ENCODE results near the gene RARG. TPM values are rescaled to one million over a fixed set of nuclear protein-coding genes. Genes with fewer than 3 reads are reported as not detected.

RARG gene
- polyA plus RNA-seq, 6 donors from 2014 or later = 0.78 to 2.2 (median 1.3) TPM; not detected in 2

- DNase-seq (no peak), ATAC-seq (ENCODE audit: low read depth in 2 of 2) (no peak)
- no peaks in the 10 kb centered on the region for H3K36me3 Mint-ChIP-seq
- peaks cover 72 to 77% (median 77%) of the 10 kb centered on the region in 3 donors for H3K4me1 Mint-ChIP-seq
- H3K27me3 Mint-ChIP-seq = no peaks in the 10 kb centered on the region
- no peaks in the 10 kb centered on the region for H3K9me3 Mint-ChIP-seq
- peak overlapping the region in 5 of 8 donors; percentile 2 to 71 (median 61) for H3K4me3 Mint-ChIP-seq
- peak overlapping the region in 5 of 6 donors; percentile 36 to 70 (median 45) for H3K27ac Mint-ChIP-seq
These were observed 14.1 kb downstream of the RARG start for GRCh38 chr12:53217931-53218307.

- ATAC-seq (ENCODE audit: low read depth in 2 of 2) = no peak
- Mint-ChIP-seq H3K9me3 (no peaks in the 10 kb centered on the region), H3K4me1 (peaks cover 71 to 72% (median 71%) of the 10 kb centered on the region in 3 donors), H3K27me3 (no peaks in the 10 kb centered on the region), H3K27ac (peak overlapping the region; percentile 52 to 86 (median 77)), H3K4me3 (peak overlapping the region in 5 of 8 donors; percentile 11 to 71 (median 43)), H3K36me3 (no peaks in the 10 kb centered on the region)
- no peak for DNase-seq
These were observed 14.7 kb downstream of the RARG start for GRCh38 chr12:53217051-53217930.

- peaks cover 63 to 82% (median 72%) of the 10 kb centered on the region in 3 donors for H3K4me1 Mint-ChIP-seq
- no peak for DNase-seq
- H3K27ac Mint-ChIP-seq = peak overlapping the region in 4 of 6 donors; percentile 69 to 91 (median 84)
- no peaks in the 10 kb centered on the region for H3K9me3 Mint-ChIP-seq
- no peak for ATAC-seq (ENCODE audit: low read depth in 2 of 2)
- no peaks in the 10 kb centered on the region for H3K27me3 Mint-ChIP-seq
- no peaks in the 10 kb centered on the region for H3K36me3 Mint-ChIP-seq
- H3K4me3 Mint-ChIP-seq = peak overlapping the region in 1 of 8 donors; percentile 47
These were observed 16.5 kb downstream of the RARG start for GRCh38 chr12:53215497-53215896.

GRCh38 chr12:53214687-53215455, 17.1 kb downstream of the RARG start:
- DNase-seq (no peak), ATAC-seq (ENCODE audit: low read depth in 2 of 2) (no peak)
- H3K36me3 Mint-ChIP-seq = no peaks in the 10 kb centered on the region
- H3K27ac Mint-ChIP-seq = peak overlapping the region in 3 of 6 donors; percentile 69 to 84 (median 78)
- H3K4me3 Mint-ChIP-seq = peak overlapping the region in 1 of 8 donors; percentile 47
- peaks cover 63 to 85% (median 72%) of the 10 kb centered on the region in 3 donors for H3K4me1 Mint-ChIP-seq
- H3K27me3 Mint-ChIP-seq = no peaks in the 10 kb centered on the region
- H3K9me3 Mint-ChIP-seq = no peaks in the 10 kb centered on the region

GRCh38 chr12:53214221-53214620, 17.8 kb downstream of the RARG start:
- DNase-seq (no peak), ATAC-seq (ENCODE audit: low read depth in 2 of 2) (no peak)
- peak overlapping the region in 2 of 6 donors; percentile 16 to 84 for H3K27ac Mint-ChIP-seq
- no peaks in the 10 kb centered on the region for H3K27me3 Mint-ChIP-seq
- peak overlapping the region in 1 of 8 donors; percentile 35 for H3K4me3 Mint-ChIP-seq
- H3K4me1 Mint-ChIP-seq = peaks cover 60 to 86% (median 69%) of the 10 kb centered on the region in 3 donors
- peaks cover 0 to 1% of the 10 kb centered on the region in 2 donors for H3K36me3 Mint-ChIP-seq
- H3K9me3 Mint-ChIP-seq = no peaks in the 10 kb centered on the region

GRCh38 chr12:53213348-53213747, 18.7 kb downstream of the RARG start:
- no peaks in the 10 kb centered on the region for H3K27me3 Mint-ChIP-seq
- peak overlapping the region in 3 of 6 donors; percentile 65 to 84 (median 76) for H3K27ac Mint-ChIP-seq
- peaks cover 0 to 6% of the 10 kb centered on the region in 2 donors for H3K36me3 Mint-ChIP-seq
- ATAC-seq (ENCODE audit: low read depth in 2 of 2) (peak; percentile 74 to 82), DNase-seq (peak; percentile 78)
- H3K9me3 Mint-ChIP-seq = no peaks in the 10 kb centered on the region
- H3K4me3 Mint-ChIP-seq = peak overlapping the region in 3 of 8 donors; percentile 8 to 65 (median 31)
- H3K4me1 Mint-ChIP-seq = peaks cover 62 to 89% (median 73%) of the 10 kb centered on the region in 3 donors

GRCh38 chr12:53212931-53213330, 19.1 kb downstream of the RARG start:
- DNase-seq = no peak
- peak overlapping the region in 1 of 8 donors; percentile 16 for H3K4me3 Mint-ChIP-seq
- no peak for ATAC-seq (ENCODE audit: low read depth in 2 of 2)
- peaks cover 0 to 6% of the 10 kb centered on the region in 2 donors for H3K36me3 Mint-ChIP-seq
- H3K27me3 Mint-ChIP-seq = no peaks in the 10 kb centered on the region
- peaks cover 62 to 89% (median 73%) of the 10 kb centered on the region in 3 donors for H3K4me1 Mint-ChIP-seq
- H3K9me3 Mint-ChIP-seq = no peaks in the 10 kb centered on the region
- H3K27ac Mint-ChIP-seq = peak overlapping the region in 2 of 6 donors; percentile 76 to 84

- Mint-ChIP-seq H3K27me3 (no peaks in the 10 kb centered on the region), H3K4me1 (peaks cover 62 to 87% (median 72%) of the 10 kb centered on the region in 3 donors), H3K27ac (peak overlapping the region in 2 of 6 donors; percentile 16 to 47), H3K9me3 (no peaks in the 10 kb centered on the region), H3K4me3 (peak overlapping the region in 3 of 8 donors; percentile 16 to 69 (median 45)), H3K36me3 (peaks cover 0 to 6% of the 10 kb centered on the region in 2 donors)
- no peak for ATAC-seq (ENCODE audit: low read depth in 2 of 2)
- no peak for DNase-seq
These were observed 20.3 kb downstream of the RARG start for GRCh38 chr12:53211476-53212381.

GRCh38 chr12:53210843-53211242, 21.2 kb downstream of the RARG start:
- no peak for ATAC-seq (ENCODE audit: low read depth in 2 of 2)
- no peak for DNase-seq
- Mint-ChIP-seq H3K4me1 (peaks cover 62 to 87% (median 72%) of the 10 kb centered on the region in 3 donors), H3K36me3 (peaks cover 0 to 6% of the 10 kb centered on the region in 2 donors), H3K9me3 (no peaks in the 10 kb centered on the region), H3K4me3 (peak overlapping the region in 2 of 8 donors; percentile 24 to 51), H3K27me3 (no peaks in the 10 kb centered on the region), H3K27ac (peak overlapping the region in 1 of 6 donors; percentile 65)

- Mint-ChIP-seq H3K9me3 (no peaks in the 10 kb centered on the region), H3K36me3 (peaks cover 0 to 6% of the 10 kb centered on the region in 2 donors), H3K4me3 (peak overlapping the region; percentile 85 to 99 (median 97)), H3K4me1 (peaks cover 55 to 85% (median 63%) of the 10 kb centered on the region in 3 donors), H3K27me3 (no peaks in the 10 kb centered on the region), H3K27ac (peak overlapping the region; percentile 52 to 98 (median 94))
- peak; percentile 57 to 64 for ATAC-seq (ENCODE audit: low read depth in 2 of 2)
- peak; percentile 62 for DNase-seq
These were observed 23.0 kb downstream of the RARG start for GRCh38 chr12:53208877-53209463.

GRCh38 chr12:53208435-53208834, 23.6 kb downstream of the RARG start:
- Mint-ChIP-seq H3K27ac (peak overlapping the region; percentile 52 to 98 (median 94)), H3K9me3 (no peaks in the 10 kb centered on the region), H3K4me3 (peak overlapping the region; percentile 85 to 99 (median 97)), H3K36me3 (peaks cover 0 to 6% of the 10 kb centered on the region in 2 donors), H3K4me1 (peaks cover 52 to 83% (median 58%) of the 10 kb centered on the region in 3 donors), H3K27me3 (no peaks in the 10 kb centered on the region)
- DNase-seq = no peak
- no peak for ATAC-seq (ENCODE audit: low read depth in 2 of 2)

- Mint-ChIP-seq H3K27ac (peak within 1 kb of the TSS; percentile 64 to 97 (median 94)), H3K27me3 (no peaks in the 10 kb centered on the region), H3K9me3 (no peaks in the 10 kb centered on the region), H3K36me3 (peaks cover 0 to 6% of the 10 kb centered on the region in 2 donors), H3K4me1 (peaks cover 46 to 83% (median 50%) of the 10 kb centered on the region in 3 donors), H3K4me3 (peak within 1 kb of the TSS; percentile 91 to 99 (median 96))
- DNase-seq (peak; percentile 73), ATAC-seq (ENCODE audit: low read depth in 2 of 2) (peak; percentile 93)
These were observed 25.0 kb downstream of the RARG start, which contains the start of gene ITGB7 for GRCh38 chr12:53207042-53207441. TSS of gene ITGB7 (minus strand) at chr12:53207251. CDS start at chr12:53200443, 6,808 bp downstream.

Data from naive B cell (primary cell).